Activated CD4-positive, alpha-beta T cell treated with anti-CD3 and anti-CD28 coated beads, Interleukin-2, amount 50 U/mL, for 4 hours (primary cell): ENCODE results near the gene GMEB2.
"Not testable (repeated sequence)": the region's sequence is repeated elsewhere in the genome, so short reads cannot be mapped to it uniquely, and the experiment has no call there.

ENCODE experiments used
- DNase-seq, 2 experiments: peaks; one replicate each; pipeline ENCODE4 v3.0.0-alpha.2; 2020

Gene GMEB2

GRCh38 chr20:63626424-63627128 is at the start of gene GMEB2:
TSS of gene GMEB2 (minus strand) at chr20:63627101. CDS start at chr20:63619397, 7,704 bp downstream.
- DNase-seq: peak; percentile 45 to 62

DNA sequence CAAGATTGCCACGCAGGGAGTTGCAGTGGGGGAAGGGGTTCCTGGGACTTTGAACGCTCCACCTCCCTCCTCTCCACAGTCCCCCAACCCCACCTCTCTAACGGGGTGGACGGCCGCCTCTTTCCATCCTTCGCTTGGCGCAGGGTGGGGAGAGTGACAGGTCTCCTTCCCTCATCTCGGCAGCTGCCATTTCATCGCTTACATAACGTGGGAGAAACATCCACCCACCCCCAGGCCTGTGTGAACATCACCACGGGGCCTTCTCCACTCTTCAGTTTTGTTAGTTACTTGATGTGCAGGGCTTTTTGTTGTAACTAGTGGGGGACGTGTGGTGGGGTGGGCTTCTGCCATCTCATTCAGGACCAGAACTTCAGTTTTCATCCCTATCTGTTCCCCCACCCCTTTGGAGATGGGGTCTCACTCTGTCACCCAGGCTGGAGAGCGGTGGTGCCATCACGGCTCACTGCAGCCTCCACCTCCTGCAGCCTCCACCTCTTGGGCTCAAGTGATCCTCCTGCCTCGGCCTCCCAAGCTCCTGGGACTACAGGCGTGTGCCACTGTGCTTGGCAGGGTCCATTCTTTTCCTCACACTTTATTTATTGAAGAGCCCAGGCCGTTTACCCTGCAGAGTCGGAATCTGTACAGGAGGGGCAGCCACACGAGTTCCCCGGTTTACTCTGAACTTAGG is 48.9 kb upstream of the GMEB2 start:
- DNase-seq: no peak

DNA sequence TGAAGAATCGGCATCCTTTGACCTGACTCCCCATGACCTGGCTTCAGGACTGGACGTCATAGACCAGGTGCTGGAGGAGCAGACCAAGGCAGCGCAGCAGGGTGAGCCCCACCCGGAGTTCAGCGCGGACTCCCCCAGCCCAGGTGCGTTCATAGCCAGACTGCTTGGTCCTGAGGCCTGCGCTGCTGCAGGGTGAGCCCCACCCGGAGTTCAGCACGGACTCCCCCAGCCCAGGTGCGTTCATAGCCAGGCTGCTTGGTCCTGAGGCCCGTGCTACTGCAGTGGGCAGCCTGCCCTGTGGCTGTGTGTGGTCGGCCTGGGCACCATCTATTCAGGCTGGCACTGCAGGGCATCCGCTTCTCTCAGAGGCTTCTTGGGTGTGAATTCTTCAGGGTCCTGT is 47.0 kb upstream of the GMEB2 start:
- no peak for DNase-seq

GRCh38 chr20:63672666-63673065 is 45.8 kb upstream of the GMEB2 start:
- no peak for DNase-seq

DNA sequence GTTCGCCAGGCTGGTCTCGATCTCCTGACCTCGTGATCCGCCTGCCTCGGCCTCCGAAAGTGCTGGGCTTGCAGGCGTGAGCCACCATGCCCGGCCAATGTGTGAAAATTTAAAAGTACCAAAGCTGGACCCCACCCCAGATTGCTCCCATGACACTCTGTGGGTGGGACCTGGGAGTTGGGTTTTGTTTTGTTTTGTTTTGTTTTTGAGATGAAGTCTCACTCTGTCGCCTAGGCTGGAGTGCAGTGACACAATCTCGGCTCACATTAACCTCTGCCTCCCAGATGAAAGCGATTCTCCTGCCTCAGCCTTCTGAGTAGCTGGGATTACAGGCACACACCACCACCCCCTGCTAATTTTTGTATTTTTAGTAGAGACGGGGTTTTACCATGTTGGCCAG is 44.8 kb upstream of the GMEB2 start:
- DNase-seq: not testable (repeated sequence)

GRCh38 chr20:63668351-63668750 is 41.5 kb upstream of the GMEB2 start:
- DNase-seq: no peak

DNA sequence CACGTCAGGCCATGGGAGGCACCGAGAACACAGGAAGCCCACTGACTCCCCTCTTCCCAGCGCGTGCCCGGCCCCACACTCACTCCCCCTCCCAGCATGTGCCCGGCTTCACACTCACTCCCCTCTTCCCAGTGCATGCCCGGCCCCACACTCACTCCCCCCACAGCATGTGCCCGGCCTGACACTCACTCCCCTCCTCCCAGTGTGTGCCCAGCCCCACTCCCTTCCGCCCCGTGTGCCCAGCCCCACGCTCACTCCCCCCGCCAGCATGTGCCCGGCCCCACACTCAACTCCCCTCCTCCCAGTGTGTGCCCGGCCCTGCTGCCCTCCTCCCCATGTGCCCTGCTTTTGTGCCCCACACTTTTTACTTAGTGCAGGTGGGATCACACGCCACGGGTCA is 41.0 kb upstream of the GMEB2 start:
- DNase-seq: no peak

GRCh38 chr20:63665708-63666107 is 38.8 kb upstream of the GMEB2 start:
- no peak for DNase-seq

- no peak for DNase-seq
Observed at GRCh38 chr20:63664861-63665594, 38.1 kb upstream of the GMEB2 start.

DNA sequence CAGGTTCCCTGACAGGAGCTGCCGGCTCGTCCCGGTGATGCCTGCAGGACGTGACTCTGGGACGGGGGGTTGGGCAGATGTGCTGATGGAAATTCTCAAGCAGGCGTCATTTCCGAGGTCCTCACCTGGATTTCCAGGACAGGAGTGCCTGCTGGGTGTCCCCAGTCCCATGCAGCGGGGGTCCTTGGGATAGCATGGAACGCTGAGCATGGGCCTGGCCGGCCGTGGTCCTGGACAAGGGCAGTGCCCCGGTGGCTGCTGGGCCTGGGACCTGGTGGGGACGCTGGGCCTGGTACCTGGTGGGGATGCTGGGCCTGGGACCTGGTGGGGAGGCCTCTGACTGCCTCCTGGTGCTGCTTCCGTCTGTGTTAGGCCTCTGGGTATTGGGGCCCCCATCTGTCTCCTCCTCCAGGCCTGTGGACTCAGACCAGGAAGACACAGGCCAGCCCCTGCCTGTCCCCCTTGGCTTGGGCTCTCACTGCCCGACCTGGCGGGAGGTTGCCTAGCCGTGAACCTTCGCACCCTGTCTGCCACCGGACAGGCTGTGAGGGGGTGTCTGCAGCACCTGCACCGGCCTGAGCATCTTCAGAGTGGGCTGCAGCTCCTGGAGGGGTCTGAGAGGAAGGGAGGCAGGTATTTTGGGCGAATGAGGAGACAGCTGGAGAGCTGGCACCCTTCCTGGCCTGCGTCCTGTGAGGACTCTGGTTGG is 37.4 kb upstream of the GMEB2 start:
- no peak for DNase-seq

DNA sequence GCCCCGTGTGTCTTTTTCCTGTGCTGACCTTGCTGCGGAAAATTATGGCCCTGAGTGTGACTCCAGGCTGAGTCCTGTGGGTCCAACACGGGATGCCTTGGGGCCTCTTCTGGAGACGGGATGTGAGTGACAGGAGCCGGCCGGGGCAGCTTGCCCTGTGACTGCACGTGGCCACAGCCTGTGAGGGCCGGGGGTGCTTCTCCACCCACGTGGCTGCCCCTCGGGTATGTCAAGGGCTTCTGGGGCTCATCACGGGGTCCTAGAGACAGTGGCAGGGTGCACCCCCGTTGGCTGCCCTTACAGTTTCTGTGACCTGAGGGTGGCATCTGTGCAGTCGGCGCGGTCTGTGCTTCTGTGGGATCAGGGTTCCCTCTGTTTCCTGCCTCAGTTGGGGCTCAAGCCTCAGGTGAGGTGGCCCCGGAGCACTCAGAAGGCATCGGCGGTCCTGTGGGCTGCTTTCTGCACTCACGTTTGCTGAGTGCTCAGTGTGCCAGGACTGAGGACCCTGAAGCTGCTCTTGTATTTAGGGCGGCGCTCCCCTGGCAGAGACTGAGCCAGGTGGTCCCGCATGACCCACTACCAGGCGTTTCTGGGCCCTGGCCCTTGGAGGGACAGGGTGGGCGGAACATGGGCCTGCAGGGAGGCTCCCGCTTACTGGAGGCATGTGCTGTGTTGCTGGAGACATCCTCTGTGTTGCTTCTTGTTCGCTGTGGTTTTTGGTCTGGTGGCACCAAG is 36.6 kb upstream of the GMEB2 start:
- no peak for DNase-seq

DNA sequence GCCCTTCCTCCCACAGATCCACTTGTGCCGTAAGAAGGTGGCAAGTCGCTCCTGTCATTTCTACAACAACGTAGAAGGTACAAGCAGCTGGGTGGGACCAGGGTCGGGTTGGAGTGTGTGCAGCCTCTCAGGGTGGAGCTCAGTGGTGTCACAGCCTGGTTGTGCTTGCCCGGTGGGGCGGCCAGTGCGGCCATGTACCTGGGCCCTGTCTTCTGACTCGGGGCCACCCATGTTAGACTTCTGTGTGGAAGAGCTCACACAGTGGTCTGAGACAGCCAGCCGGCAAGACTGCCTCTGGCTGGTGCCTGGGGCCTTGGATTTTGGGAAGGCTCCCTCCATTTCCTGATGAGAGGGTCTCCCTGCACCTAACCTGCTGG is 35.9 kb upstream of the GMEB2 start:
- DNase-seq: no peak

- DNase-seq: no peak
Observed at GRCh38 chr20:63661959-63662812, 35.3 kb upstream of the GMEB2 start.

GRCh38 chr20:63661108-63661507 is 34.2 kb upstream of the GMEB2 start:
- DNase-seq: no peak

- no peak for DNase-seq
Observed at GRCh38 chr20:63660622-63661021, 33.7 kb upstream of the GMEB2 start.

GRCh38 chr20:63660174-63660573 is 33.3 kb upstream of the GMEB2 start:
- not testable (repeated sequence) for DNase-seq

- DNase-seq: no peak
Observed at GRCh38 chr20:63659370-63659769, 32.5 kb upstream of the GMEB2 start.

GRCh38 chr20:63658749-63659187 is 31.9 kb upstream of the GMEB2 start:
- DNase-seq: no peak

DNA sequence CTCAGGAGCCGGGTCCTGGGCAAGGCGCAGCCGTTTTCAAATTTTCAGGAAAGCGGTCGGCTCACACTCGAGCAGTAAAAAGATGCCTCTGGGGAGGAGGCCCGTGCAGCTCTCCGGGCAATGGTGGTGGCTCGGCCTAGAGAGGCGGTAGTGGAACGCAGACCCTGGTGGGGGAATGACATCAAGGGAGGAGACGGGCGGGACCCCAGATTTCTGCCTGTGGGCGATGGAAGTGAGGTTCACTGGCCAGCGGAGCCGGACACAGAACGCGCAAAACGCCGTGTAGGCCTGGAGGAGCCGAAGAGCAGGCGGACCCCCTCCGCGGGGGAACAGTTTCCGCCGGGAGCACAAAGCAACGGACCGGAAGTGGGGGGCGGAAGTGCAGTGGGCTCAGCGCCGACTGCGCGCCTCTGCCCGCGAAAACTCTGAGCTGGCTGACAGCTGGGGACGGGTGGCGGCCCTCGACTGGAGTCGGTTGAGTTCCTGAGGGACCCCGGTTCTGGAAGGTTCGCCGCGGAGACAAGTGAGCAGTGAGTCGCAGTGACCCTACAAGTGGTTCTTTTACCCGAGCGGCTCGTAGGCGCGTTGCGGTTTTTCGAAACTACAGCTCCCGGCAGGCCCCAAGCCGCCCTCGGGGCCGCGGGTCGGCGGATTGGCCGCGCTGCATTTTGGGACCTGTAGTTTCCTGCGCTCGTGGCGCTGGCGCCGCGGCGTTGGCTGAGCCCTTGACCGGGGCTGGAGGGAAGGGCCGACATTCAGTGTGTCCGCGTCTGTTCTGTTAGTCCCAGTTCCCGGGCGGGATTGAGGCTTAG is 31.2 kb upstream of the GMEB2 start, which contains the start of gene RTEL1:
RTEL1 (plus strand) TSS at position 376 of the 812 bp plus-strand sequence. CDS start 1,091 bp downstream, outside the sequence.
- peak; percentile 80 to 85 for DNase-seq

DNA sequence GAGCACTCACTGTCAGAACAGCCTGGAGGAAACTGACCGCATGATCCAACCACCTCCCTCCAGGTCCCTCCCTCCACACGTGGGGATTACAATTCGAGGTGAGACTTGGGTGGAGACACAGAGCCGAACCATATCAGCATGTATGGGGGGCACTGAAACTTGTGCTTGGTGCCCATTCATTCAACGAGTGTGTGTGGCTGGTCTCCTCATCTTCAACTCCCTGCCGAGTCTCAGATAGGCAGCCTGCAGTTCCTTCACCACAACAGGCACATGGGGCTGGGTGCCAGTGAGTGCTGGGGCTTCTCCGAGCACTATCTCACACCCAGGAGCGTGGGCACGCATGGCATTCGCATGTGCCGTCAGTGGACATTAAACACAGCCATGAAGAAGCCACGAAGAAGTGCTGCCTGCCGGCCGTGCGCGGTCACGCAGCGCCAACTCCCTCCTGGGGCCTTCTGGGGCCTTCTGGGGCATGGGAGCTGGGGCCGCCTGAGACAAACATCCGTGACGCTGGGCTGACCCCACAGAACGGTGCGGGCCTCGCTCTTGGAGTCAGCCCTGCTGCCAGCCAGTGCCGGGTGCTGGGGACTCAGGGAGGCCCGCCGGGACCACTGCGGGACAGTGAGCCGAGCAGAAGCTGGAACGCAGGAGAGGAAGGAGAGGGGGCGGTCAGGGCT is 30.5 kb upstream of the GMEB2 start:
- no peak for DNase-seq
